K562 (cell line): ENCODE results near the gene APC. TPM values are rescaled to one million over a fixed set of nuclear protein-coding genes. Genes with fewer than 3 reads are reported as not detected.

Source experiments
- BCOR ChIP-seq: fragments of 450-650 bp; IDR thresholded peaks from 2 replicates; pipeline ENCODE4 v1.6.1; 2016
- BHLHE40 ChIP-seq: IDR thresholded peaks from 2 replicates; pipeline ENCODE4 v1.6.1; 2011; ENCODE audit warnings: low read length, improper control_type of control experiment
- DACH1 ChIP-seq: fragments of 450-650 bp; IDR thresholded peaks from 2 replicates; pipeline ENCODE4 v1.6.1; 2018; ENCODE audit not compliant: partially characterized antibody
- ILK ChIP-seq: fragments of 450-650 bp; IDR thresholded peaks from 2 replicates; pipeline ENCODE4 v1.6.1; 2016; ENCODE audit warnings: missing genetic modification characterization, low read depth, mild to moderate bottlenecking, missing compliant biosample characterization, moderate library complexity, borderline replicate concordance
- NONO ChIP-seq, 2 experiments: fragments of 200-400 bp in 1 of 2; fragments of 450-650 bp in 1 of 2; formaldehyde crosslinking in 1 of 2; IDR thresholded peaks; 2 replicates each; pipeline ENCODE4 v1.6.1; 2017; ENCODE audit warnings: low read depth in 2 of 2, mild to moderate bottlenecking in 2 of 2, moderate library complexity in 2 of 2, low read length in 1 of 2
- RBM14 ChIP-seq: fragments of 200-400 bp; formaldehyde crosslinking; IDR thresholded peaks from 2 replicates; pipeline ENCODE4 v1.6.1; 2018; ENCODE audit warnings: low read depth, mild to moderate bottlenecking, low read length, moderate library complexity, borderline replicate concordance; ENCODE audit not compliant: insufficient read depth
- RCOR1 ChIP-seq, 2 experiments: IDR thresholded peaks; 2 replicates each; pipeline ENCODE4 v1.6.1; 2012; ENCODE audit warnings: low read depth in 2 of 2, low read length in 2 of 2, borderline replicate concordance in 1 of 2, improper control_type of control experiment in 1 of 2
- ZEB2 ChIP-seq: fragments of 450-650 bp; IDR thresholded peaks from 2 replicates; pipeline ENCODE4 v1.6.1; 2016
- ZKSCAN3 ChIP-seq: fragments of 250-450 bp; sonication (Bioruptor Pico); IDR thresholded peaks from 2 replicates; pipeline ENCODE4 v1.4.0; 2020
- ZNF24 ChIP-seq: fragments of 450-650 bp; IDR thresholded peaks from 2 replicates; pipeline ENCODE4 v1.6.1; 2016
- ZNF282 ChIP-seq: sonication (generic); formaldehyde crosslinking; IDR thresholded peaks from 2 replicates; pipeline ENCODE4 v1.8.1; 2023; ENCODE audit warnings: missing genetic modification reagents
- ZNF311 ChIP-seq: fragments of 250-450 bp; sonication (Bioruptor Pico); IDR thresholded peaks from 2 replicates; pipeline ENCODE4 v1.4.0; 2020; ENCODE audit warnings: mild to moderate bottlenecking, moderate library complexity
- ZNF436 ChIP-seq: fragments of 250-450, 450-650 bp; sonication (Bioruptor Pico); formaldehyde crosslinking; IDR thresholded peaks from 2 replicates; pipeline ENCODE4 v1.7.0; 2020; ENCODE audit warnings: mild to moderate bottlenecking
- polyA plus RNA-seq, 8 experiments: library from polyadenylated mRNA; depleted of rRNA in 4 of 8; stranded (reverse) in 5 of 8; unstranded in 3 of 8; fragments of >200 nt; fragmentation: Nextera tagmentation in 2 of 8; fragmentation: Illumina TruSeq in 1 of 8; extraction: Ambion mirVana in 2 of 8; extraction: Trizol in 1 of 8; gene quantifications; 2 replicates each; pipeline versions ENCODE4 v1.2.1 to v1.2.3, GENCODE V29; 2011 to 2014; ENCODE audit warnings: inconsistent platforms in 1 of 8, missing spikeins in 1 of 8
- total RNA-seq, 7 experiments: library from RNA; depleted of rRNA in 6 of 7; stranded (reverse); fragments of >200 nt in 6 of 7; fragmentation: Illumina TruSeq in 2 of 7; extraction: Trizol in 2 of 7; gene quantifications; 2 replicates each; pipeline versions ENCODE4 v1.2.1 to v1.2.3, GENCODE V29; 2011 to 2021; ENCODE audit warnings: low replicate concordance in 1 of 7
- TF ChIP-seq, protein P1 (sequence below): fragments of 250-450 bp; sonication (Bioruptor Pico); IDR thresholded peaks from 2 replicates; pipeline ENCODE4 v1.5.1; 2021; ENCODE audit warnings: mild to moderate bottlenecking
- TF ChIP-seq, protein P2 (sequence below): sonication (generic); formaldehyde crosslinking; IDR thresholded peaks from 2 replicates; pipeline ENCODE4 v1.8.0; 2022; ENCODE audit warnings: mild to moderate bottlenecking, missing genetic modification reagents, borderline replicate concordance
- TF ChIP-seq, protein P3 (sequence below): fragments of 450-650 bp; IDR thresholded peaks from 2 replicates; pipeline ENCODE4 v1.6.1; 2017; ENCODE audit warnings: antibody characterized with exemption, mild to moderate bottlenecking
- TF ChIP-seq, protein P4 (sequence below): IDR thresholded peaks from 2 replicates; pipeline ENCODE4 v1.6.1; 2011; ENCODE audit warnings: borderline replicate concordance, low read depth, mild to moderate bottlenecking, moderate library complexity, low read length; ENCODE audit not compliant: insufficient read depth, poor library complexity, severe bottlenecking

The APC gene
- total and polyA plus RNA-seq, 9 of the 15 experiments (the other 6 are each of a cell fraction or from before 2014, with no cell fraction given), result 5.7 to 29.5 (median 15.4) TPM

DNA sequence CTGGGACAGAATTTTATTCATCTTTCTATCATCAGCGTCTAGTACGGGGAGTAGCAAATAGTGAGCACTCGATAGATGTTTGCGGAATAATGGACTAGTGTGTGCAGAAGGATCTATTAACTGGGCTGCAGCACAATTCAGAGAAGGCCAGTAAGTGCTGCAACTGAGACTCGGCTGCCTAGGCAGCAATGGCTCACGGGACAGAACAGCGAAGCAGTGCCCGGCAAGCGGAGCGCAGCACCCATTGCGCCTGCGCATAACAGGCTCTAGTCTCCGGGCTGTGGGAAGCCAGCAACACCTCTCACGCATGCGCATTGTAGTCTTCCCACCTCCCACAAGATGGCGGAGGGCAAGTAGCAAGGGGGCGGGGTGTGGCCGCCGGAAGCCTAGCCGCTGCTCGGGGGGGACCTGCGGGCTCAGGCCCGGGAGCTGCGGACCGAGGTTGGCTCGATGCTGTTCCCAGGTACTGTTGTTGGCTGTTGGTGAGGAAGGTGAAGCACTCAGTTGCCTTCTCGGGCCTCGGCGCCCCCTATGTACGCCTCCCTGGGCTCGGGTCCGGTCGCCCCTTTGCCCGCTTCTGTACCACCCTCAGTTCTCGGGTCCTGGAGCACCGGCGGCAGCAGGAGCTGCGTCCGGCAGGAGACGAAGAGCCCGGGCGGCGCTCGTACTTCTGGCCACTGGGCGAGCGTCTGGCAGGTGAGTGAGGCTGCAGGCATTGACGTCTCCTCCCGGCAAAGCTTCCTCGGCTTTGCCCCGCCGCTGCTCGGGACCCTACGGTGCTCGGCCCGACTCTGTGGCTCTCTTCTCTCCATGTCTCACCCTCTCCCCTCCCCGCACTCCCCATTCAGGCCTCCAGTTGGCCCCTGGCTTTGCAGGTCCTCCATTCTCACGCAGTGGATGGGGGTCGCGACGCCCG is 30.2 kb upstream of the APC start (continued):
- TF ChIP-seq, protein P1, sequence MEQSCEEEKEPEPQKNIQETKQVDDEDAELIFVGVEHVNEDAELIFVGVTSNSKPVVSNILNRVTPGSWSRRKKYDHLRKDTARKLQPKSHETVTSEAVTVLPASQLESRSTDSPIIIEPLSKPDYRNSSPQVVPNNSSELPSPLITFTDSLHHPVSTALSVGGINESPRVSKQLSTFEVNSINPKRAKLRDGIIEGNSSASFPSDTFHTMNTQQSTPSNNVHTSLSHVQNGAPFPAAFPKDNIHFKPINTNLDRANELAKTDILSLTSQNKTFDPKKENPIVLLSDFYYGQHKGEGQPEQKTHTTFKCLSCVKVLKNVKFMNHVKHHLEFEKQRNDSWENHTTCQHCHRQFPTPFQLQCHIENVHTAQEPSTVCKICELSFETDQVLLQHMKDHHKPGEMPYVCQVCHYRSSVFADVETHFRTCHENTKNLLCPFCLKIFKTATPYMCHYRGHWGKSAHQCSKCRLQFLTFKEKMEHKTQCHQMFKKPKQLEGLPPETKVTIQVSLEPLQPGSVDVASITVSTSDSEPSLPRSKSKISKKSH (CRISPR knock-in tag), result no peak
- TF ChIP-seq DACH1 (no peak), ZNF311 (CRISPR knock-in tag) (no peak), ZKSCAN3 (CRISPR knock-in tag) (no peak), ZEB2 (no peak), BCOR (no peak; the same call in 1 of the 2 replicates), NONO (IDR thresholded peaks at IDR 0.05; ENCODE audit: low read depth in 2 of 2, low read length in 1 of 2) (peak in 1 of 2 experiments; percentile 31; a peak in 1 of 4 replicates), BHLHE40 (peak; percentile 60), ZNF436 (CRISPR knock-in tag) (no peak), RBM14 (no peak), ZNF282 (CRISPR knock-in tag) (no peak), ILK (0 out of 2 replicates have a peak, but pooled peaks have one; percentile 35), RCOR1 (IDR thresholded peaks at IDR 0.05; ENCODE audit: borderline replicate concordance in 1 of 2, low read depth in 2 of 2, low read length in 2 of 2) (no peak), ZNF24 (no peak)
- TF ChIP-seq, protein P2, sequence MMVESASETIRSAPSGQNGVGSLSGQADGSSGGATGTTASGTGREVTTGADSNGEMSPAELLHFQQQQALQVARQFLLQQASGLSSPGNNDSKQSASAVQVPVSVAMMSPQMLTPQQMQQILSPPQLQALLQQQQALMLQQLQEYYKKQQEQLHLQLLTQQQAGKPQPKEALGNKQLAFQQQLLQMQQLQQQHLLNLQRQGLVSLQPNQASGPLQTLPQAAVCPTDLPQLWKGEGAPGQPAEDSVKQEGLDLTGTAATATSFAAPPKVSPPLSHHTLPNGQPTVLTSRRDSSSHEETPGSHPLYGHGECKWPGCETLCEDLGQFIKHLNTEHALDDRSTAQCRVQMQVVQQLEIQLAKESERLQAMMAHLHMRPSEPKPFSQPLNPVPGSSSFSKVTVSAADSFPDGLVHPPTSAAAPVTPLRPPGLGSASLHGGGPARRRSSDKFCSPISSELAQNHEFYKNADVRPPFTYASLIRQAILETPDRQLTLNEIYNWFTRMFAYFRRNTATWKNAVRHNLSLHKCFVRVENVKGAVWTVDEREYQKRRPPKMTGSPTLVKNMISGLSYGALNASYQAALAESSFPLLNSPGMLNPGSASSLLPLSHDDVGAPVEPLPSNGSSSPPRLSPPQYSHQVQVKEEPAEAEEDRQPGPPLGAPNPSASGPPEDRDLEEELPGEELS, result no peak
- TF ChIP-seq, protein P3, sequence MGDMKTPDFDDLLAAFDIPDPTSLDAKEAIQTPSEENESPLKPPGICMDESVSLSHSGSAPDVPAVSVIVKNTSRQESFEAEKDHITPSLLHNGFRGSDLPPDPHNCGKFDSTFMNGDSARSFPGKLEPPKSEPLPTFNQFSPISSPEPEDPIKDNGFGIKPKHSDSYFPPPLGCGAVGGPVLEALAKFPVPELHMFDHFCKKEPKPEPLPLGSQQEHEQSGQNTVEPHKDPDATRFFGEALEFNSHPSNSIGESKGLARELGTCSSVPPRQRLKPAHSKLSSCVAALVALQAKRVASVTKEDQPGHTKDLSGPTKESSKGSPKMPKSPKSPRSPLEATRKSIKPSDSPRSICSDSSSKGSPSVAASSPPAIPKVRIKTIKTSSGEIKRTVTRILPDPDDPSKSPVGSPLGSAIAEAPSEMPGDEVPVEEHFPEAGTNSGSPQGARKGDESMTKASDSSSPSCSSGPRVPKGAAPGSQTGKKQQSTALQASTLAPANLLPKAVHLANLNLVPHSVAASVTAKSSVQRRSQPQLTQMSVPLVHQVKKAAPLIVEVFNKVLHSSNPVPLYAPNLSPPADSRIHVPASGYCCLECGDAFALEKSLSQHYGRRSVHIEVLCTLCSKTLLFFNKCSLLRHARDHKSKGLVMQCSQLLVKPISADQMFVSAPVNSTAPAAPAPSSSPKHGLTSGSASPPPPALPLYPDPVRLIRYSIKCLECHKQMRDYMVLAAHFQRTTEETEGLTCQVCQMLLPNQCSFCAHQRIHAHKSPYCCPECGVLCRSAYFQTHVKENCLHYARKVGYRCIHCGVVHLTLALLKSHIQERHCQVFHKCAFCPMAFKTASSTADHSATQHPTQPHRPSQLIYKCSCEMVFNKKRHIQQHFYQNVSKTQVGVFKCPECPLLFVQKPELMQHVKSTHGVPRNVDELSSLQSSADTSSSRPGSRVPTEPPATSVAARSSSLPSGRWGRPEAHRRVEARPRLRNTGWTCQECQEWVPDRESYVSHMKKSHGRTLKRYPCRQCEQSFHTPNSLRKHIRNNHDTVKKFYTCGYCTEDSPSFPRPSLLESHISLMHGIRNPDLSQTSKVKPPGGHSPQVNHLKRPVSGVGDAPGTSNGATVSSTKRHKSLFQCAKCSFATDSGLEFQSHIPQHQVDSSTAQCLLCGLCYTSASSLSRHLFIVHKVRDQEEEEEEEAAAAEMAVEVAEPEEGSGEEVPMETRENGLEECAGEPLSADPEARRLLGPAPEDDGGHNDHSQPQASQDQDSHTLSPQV, result peak; percentile 89
- TF ChIP-seq, protein P4, sequence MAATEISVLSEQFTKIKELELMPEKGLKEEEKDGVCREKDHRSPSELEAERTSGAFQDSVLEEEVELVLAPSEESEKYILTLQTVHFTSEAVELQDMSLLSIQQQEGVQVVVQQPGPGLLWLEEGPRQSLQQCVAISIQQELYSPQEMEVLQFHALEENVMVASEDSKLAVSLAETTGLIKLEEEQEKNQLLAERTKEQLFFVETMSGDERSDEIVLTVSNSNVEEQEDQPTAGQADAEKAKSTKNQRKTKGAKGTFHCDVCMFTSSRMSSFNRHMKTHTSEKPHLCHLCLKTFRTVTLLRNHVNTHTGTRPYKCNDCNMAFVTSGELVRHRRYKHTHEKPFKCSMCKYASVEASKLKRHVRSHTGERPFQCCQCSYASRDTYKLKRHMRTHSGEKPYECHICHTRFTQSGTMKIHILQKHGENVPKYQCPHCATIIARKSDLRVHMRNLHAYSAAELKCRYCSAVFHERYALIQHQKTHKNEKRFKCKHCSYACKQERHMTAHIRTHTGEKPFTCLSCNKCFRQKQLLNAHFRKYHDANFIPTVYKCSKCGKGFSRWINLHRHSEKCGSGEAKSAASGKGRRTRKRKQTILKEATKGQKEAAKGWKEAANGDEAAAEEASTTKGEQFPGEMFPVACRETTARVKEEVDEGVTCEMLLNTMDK, result no peak
